Stimulated activated CD4-positive, alpha-beta T cell treated with anti-CD3 and anti-CD28 coated beads, Interleukin-15, amount 100 ng/mL, for 24 hours (primary cell): Measurements from ENCODE around the gene TMTC2.
"Not testable (repeated sequence)": the region's sequence is repeated elsewhere in the genome, so short reads cannot be mapped to it uniquely, and the experiment has no call there.

Source experiments
- DNase-seq: peaks from one replicate; pipeline ENCODE4 v3.0.0-alpha.2; 2020

TMTC2 gene

GRCh38 chr12:82800185-82800584, 113.5 kb downstream of the TMTC2 start:
- DNase-seq, result no peak

DNA sequence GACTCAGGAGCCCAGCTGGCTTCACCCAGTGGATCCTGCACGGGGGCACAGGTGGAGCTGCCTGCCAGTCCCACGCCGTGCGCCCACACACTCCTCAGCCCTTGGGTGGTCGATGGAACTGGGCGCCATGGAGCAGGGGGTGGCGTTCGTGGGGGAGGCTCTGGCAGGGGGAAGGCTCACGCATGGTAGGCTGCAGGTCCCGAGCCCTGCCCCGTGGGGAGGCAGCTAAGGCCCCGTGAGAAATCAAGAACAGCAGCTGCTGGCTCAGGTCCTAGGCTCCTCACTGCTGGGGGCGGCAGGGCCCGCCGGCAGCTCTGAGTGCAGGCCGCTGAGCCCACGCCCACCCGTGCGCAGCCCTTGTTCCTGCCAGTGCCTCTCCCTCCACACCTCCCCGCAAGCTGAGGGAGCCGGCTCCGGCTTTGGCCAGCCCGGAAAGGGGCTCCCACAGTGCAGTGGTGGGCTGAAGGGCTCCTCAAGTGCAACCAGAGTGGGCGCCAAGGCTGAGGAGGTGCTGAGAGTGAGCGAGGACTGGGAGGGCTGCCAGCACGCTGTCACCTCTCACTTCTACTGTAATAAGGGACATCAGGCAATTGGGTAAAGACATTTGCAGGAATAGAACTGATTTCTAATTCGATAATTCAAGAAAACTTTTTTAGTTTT, 115.4 kb downstream of the TMTC2 start:
- DNase-seq, result no peak

DNA sequence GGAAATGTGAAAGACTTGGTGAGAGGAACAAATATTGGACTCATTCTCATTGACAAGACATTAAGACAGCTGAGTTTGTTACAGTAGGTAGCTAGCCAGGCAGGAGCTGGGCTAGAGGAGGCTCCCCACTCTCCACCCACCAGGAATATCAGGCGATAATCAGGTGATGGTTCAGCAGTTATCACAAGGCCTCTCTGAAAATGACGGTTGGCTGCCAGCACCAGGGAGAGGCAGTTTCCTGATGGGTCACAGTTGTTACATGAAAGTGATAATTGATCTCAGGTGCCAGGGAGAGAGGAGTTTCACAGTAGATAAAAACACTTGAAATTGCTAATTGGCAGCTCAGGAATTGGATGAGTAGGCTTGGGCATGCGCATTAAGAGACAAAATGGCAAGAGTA, 116.5 kb downstream of the TMTC2 start:
- no peak for DNase-seq

- no peak for DNase-seq
Observed at GRCh38 chr12:82804601-82805000, 117.9 kb downstream of the TMTC2 start.

- not testable (repeated sequence) for DNase-seq
Observed at GRCh38 chr12:82805004-82805403, 118.3 kb downstream of the TMTC2 start.

- no peak for DNase-seq
Observed at GRCh38 chr12:82805812-82806497, 119.2 kb downstream of the TMTC2 start.

DNA sequence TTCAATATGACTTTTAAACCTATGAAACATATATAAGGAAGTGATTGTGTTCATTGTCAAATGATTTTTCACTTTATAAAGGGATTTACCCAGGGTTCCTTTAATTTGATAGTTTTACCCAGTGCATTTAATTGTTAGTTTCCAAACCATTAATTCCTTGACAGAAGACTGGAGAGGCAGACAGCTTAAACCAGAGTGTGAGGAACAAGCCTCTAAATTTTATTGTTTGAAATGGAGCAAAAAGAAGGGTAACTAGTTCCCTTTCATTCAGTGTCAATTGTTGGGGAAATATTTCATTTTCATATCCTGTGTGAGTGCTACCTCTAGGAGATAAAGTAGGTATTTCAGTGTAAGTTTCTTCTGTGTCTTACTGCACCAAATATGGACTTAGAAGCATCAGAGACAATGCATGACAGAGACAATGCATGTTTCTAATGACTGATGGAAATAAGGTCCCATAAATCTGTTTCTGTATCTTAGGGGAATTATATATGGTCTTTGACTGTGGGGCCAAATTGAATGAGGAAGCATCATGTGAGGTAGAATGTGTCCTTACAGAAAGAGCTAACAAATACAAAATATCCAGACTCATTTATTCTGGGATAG, 120.5 kb downstream of the TMTC2 start:
- no peak for DNase-seq

GRCh38 chr12:82810568-82810967, 123.9 kb downstream of the TMTC2 start:
- no peak for DNase-seq

GRCh38 chr12:82817368-82817767, 130.7 kb downstream of the TMTC2 start:
- DNase-seq, result no peak

DNA sequence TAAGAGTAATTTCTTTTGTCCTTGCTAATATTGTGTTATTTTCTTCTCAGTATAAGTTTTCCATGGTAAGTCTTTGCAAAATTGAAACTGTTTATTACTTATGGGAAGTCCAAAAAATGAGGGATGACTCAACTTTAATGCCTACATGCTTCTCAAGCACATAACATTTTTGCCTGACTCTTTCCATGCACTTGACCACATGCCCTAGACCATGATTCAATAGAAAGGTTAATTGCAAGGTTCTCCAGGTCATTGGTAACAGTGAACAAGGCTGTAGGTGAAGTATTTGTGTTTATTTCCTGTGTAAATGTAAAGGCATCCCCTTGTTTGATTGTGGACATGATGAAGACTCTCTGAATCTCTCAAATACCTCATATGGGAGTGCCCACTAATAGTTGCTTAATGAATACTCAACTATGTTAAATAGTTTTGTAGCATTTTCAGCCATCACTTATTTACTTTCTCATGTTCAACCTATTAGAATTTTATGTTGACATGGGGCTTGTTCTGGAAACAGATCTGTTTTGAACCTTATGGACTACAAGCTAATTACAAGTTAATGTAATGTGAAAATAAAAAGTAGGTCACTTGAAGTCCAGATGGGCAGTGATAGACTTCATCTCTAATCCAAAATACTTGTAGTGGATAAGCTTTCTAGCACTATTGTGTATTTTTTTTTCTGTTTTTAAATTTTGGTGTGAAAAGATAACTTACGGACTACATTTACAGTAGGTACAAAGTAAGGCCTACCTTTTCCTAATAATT, 131.7 kb downstream of the TMTC2 start:
- no peak for DNase-seq

GRCh38 chr12:82826505-82826904, 139.8 kb downstream of the TMTC2 start:
- no peak for DNase-seq

DNA sequence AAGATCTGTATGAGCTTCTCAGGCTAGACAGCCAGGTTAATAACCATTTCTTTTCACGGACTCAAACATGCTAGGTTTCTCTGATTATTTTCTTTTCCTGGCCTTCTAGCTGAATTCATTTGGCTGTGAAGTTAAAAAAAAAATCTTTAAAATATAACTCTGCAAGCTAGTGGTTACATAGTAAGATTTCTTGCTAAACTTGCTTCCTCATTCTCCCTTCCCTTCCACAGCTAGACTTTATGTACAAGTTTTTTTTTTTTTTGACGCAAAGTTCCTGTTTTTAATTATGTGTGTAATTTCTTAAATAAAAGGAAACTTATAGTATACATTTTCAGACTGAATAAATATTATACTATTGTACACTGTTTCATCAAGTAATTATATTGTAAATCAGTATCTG, 145.4 kb downstream of the TMTC2 start:
- DNase-seq, result no peak

- no peak for DNase-seq
Observed at GRCh38 chr12:82832981-82833380, 146.3 kb downstream of the TMTC2 start.

DNA sequence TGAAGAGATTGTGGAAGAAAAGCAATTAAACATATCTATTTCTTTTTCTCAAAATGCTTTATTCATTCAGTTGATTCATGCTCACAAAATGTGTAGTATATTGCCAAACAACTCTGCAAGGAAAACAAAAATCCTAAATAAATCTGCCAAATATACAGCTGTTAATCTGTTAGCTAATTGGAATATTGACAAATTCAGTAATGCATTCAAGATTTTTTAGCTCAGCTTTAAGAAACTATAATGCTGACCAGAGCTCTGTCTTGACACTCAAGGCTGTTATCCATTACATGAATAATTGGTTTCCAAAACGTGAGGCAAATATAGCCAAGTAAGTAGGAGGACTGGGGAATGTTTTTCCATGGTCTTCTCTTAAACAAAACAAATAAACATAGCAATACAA, 146.8 kb downstream of the TMTC2 start:
- no peak for DNase-seq

DNA sequence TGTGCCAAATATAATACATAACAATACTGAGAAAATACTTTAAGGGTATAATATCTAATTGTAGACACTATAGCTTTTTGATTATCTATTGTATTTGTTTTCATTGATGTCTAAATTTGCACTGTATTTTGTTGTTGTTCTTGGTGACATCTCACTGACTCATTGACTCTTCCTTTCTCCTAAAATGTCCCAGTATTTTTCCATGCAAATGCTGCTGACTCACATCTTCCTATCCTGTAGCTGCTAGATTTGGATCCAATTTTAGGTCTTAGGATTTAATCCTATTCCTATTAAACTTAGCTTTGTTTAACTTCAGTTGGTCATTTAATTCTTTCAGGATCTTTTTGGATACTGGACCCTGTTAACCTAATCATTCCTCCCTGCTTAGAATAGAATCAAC, 148.5 kb downstream of the TMTC2 start:
- no peak for DNase-seq

- DNase-seq, result no peak
Observed at GRCh38 chr12:82838131-82838551, 151.4 kb downstream of the TMTC2 start.

GRCh38 chr12:82838827-82839226, 152.1 kb downstream of the TMTC2 start:
- no peak for DNase-seq

- no peak for DNase-seq
Observed at GRCh38 chr12:82839796-82840195, 153.1 kb downstream of the TMTC2 start.

- no peak for DNase-seq
Observed at GRCh38 chr12:82841487-82841904, 154.8 kb downstream of the TMTC2 start.

GRCh38 chr12:82842480-82842879, 155.8 kb downstream of the TMTC2 start:
- no peak for DNase-seq

GRCh38 chr12:82845076-82845475, 158.4 kb downstream of the TMTC2 start:
- not testable (repeated sequence) for DNase-seq

DNA sequence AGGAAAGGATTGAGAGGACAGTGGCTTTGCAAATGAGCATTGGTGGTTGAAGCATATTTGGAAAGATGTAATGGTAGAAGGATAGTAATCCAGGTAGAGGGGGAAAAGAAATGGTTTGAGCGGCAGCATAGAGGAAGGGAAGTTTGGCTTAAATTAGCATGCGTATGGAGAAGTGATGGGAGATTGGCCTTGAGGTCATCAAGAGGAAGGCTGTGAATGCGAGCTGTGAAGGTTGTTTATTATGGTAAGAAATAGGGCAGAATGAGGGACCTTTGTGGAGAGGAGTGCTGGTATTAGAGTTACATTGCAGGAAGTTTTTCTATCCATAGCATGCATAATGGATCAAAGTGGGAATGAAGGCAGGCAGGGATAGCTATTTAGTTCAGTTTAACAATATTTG, 162.1 kb downstream of the TMTC2 start:
- no peak for DNase-seq

DNA sequence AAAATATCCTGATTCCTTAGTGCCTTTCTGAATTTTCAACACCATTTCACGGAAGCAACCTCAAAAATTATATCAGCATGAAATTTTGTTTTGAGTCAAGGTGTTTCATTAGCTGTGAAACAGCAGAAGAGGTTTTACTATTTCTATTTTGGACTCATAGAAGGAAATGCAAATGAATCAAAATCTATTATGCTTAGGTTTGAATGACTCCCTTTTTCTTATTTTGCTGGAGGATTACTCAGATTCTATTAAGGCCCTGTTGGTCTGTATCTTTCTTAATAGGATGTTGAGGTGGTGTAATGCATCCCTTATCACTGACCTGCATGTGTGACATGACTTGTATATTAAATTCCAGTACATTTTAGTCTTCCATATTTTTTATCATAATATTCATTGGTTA, 165.8 kb downstream of the TMTC2 start:
- DNase-seq, result no peak

DNA sequence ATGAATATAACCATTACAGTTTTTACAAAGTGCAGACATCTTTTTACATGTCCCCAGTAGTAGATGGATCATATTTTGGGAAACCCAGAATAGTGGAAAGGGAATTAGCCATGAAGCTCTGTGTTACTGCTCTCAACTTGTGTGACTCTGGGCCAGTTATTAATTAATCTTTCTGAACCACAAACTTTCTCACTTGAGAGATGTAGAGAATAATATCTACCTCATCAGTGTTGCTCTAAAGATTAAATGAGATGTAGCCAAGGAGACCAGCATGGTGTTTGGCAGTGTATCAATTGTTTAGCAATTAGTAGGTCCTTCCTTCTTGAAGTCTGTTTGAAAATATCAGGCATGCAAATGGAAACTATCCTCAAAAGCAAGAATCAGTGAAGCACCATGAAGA, 169.2 kb downstream of the TMTC2 start:
- no peak for DNase-seq
